H1 (cell line): ENCODE results near the gene CCDC110.

ENCODE experiments used
- CEBPB ChIP-seq: IDR thresholded peaks from 2 replicates; pipeline ENCODE4 v1.6.1; 2012; ENCODE audit warnings: low read depth, low read length
- CHD2 ChIP-seq: IDR thresholded peaks from 2 replicates; pipeline ENCODE4 v1.6.1; 2012; ENCODE audit warnings: low read length, improper control_type of control experiment
- CREB1 ChIP-seq: IDR thresholded peaks from 2 replicates; pipeline ENCODE4 v1.6.1; 2012; ENCODE audit warnings: inconsistent platforms
- JUND ChIP-seq: IDR thresholded peaks from 2 replicates; pipeline ENCODE4 v1.6.1; 2011; ENCODE audit warnings: mild to moderate bottlenecking, improper control_type of control experiment, low read length
- PHF8 ChIP-seq: fragments of 200-600 bp; sonication (generic); conservative IDR thresholded peaks from 2 replicates; pipeline ENCODE4 v1.7.1; 2012; ENCODE audit warnings: low read depth, mild to moderate bottlenecking, inconsistent platforms, low read length, moderate library complexity
- POLR2A ChIP-seq, 2 experiments: IDR thresholded peaks; 1 replicate in 1 of 2; 2 replicates in 1 of 2; pipeline ENCODE4 v1.6.1; 2011; ENCODE audit warnings: low read depth in 2 of 2, low read length in 2 of 2, mild to moderate bottlenecking in 2 of 2; ENCODE audit errors: control extremely low read depth in 1 of 2
- POLR2AphosphoS5 ChIP-seq: IDR thresholded peaks from 2 replicates; pipeline ENCODE4 v1.6.1; 2011; ENCODE audit warnings: low read depth, low read length
- SIN3A ChIP-seq, 2 experiments: IDR thresholded peaks in 1 of 2; conservative IDR thresholded peaks in 1 of 2; 2 replicates each; pipeline ENCODE4 v1.6.1; 2011 to 2012; ENCODE audit warnings: low read length in 2 of 2, improper control_type of control experiment in 1 of 2, low read depth in 1 of 2, mild to moderate bottlenecking in 1 of 2
- SP1 ChIP-seq: IDR thresholded peaks from 2 replicates; pipeline ENCODE4 v1.6.1; 2011; ENCODE audit warnings: low read depth, low read length
- SUZ12 ChIP-seq: fragments of 200-600 bp; sonication (generic); IDR thresholded peaks from 2 replicates; pipeline ENCODE4 v1.6.1; 2012; ENCODE audit warnings: mild to moderate bottlenecking, inconsistent platforms, low read length, moderate library complexity, mixed read lengths
- TAF1 ChIP-seq: IDR thresholded peaks from 2 replicates; pipeline ENCODE4 v1.6.1; 2011; ENCODE audit warnings: mild to moderate bottlenecking, low read depth, low read length
- YY1 ChIP-seq: IDR thresholded peaks from 2 replicates; pipeline ENCODE4 v1.6.1; 2011; ENCODE audit warnings: low read depth, mild to moderate bottlenecking, low read length
- TF ChIP-seq, protein P1 (sequence below), 3 experiments: IDR thresholded peaks; 1 replicate in 2 of 3; 2 replicates in 1 of 3; pipeline versions ENCODE4 v1.5.1 to v1.6.1; 2011; ENCODE audit warnings: low read length in 3 of 3, mild to moderate bottlenecking in 3 of 3, inconsistent platforms in 2 of 3, low read depth in 1 of 3, moderate library complexity in 1 of 3; ENCODE audit not compliant: insufficient read depth in 1 of 3; ENCODE audit errors: control extremely low read depth in 1 of 3

DNA sequence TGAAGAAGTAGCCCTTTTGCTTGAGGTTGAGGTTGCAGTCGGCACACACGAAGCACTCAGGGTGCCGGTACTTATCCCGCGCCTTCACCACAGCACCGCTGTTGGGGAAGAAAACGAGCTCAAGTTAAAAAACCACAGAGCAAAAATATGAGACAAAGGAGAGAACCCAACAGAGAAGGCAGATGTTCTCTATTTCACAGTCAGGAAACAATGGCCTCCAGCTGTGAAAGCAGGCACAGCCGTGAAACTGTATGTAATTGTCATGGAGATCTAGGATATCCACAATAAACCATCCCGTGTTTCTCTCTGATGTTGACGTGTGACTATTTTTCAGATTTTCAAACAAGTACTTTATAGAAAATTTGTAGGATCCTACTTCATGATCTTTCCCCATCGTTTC lies 30.9 kb upstream of the CCDC110 start:
- TF ChIP-seq YY1, result no peak
- TF ChIP-seq JUND, result no peak
- no peak for TF ChIP-seq POLR2A (IDR thresholded peaks at IDR 0.05; ENCODE audit: control extremely low read depth in 1 of 2, low read depth in 2 of 2, low read length in 2 of 2)
- TF ChIP-seq, protein P1, sequence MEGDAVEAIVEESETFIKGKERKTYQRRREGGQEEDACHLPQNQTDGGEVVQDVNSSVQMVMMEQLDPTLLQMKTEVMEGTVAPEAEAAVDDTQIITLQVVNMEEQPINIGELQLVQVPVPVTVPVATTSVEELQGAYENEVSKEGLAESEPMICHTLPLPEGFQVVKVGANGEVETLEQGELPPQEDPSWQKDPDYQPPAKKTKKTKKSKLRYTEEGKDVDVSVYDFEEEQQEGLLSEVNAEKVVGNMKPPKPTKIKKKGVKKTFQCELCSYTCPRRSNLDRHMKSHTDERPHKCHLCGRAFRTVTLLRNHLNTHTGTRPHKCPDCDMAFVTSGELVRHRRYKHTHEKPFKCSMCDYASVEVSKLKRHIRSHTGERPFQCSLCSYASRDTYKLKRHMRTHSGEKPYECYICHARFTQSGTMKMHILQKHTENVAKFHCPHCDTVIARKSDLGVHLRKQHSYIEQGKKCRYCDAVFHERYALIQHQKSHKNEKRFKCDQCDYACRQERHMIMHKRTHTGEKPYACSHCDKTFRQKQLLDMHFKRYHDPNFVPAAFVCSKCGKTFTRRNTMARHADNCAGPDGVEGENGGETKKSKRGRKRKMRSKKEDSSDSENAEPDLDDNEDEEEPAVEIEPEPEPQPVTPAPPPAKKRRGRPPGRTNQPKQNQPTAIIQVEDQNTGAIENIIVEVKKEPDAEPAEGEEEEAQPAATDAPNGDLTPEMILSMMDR (IDR thresholded peaks at IDR 0.05; ENCODE audit: control extremely low read depth in 1 of 3, insufficient read depth in 1 of 3, low read depth in 1 of 3, low read length in 3 of 3), result no peak
- TF ChIP-seq TAF1, result no peak
- no peak for TF ChIP-seq CEBPB
- no peak for TF ChIP-seq SUZ12
- no peak for TF ChIP-seq CREB1
- no peak for TF ChIP-seq SP1
- no peak for TF ChIP-seq PHF8
- TF ChIP-seq POLR2AphosphoS5, result no peak
- no peak for TF ChIP-seq SIN3A (conservative IDR thresholded peaks at IDR 0.05 in 1 of 2, IDR thresholded peaks at IDR 0.05 in 1 of 2; ENCODE audit: low read depth in 1 of 2, low read length in 2 of 2)
- no peak for TF ChIP-seq CHD2
